HTERT RPE-1 (cell line): ENCODE data around the gene BCAT1.
"Not testable (repeated sequence)": the region's sequence is repeated elsewhere in the genome, so short reads cannot be mapped to it uniquely, and the experiment has no call there.

Source experiments
- in situ Hi-C: fragments of 300-500 bp; cut with MboI; formaldehyde crosslinking; loops from 4 replicates; pipeline ENCODE4 v1.14.3; 2020; ENCODE audit warnings: low sequenced_read_pairs

Gene BCAT1

DNA sequence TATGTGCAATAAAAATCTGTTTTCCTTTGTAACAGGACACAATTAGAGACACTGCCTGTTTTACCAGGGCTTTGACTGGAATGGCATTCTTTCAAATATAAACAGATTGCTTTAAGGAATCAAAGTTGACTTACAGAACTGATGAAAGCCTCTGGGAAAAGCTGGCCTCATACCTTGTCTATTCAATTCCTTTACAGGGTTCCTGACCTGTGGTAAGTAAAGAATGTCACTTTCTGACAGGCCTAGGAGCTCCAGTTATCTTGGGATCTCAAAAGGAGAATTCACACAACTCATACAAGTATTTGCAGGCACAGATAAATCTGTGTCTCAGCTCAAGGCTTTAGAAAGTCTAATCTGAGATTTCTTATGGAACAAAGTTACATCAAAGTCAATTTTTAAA lies 88.4 kb downstream of the BCAT1 start:
- in situ Hi-C loops, result no loop called here

DNA sequence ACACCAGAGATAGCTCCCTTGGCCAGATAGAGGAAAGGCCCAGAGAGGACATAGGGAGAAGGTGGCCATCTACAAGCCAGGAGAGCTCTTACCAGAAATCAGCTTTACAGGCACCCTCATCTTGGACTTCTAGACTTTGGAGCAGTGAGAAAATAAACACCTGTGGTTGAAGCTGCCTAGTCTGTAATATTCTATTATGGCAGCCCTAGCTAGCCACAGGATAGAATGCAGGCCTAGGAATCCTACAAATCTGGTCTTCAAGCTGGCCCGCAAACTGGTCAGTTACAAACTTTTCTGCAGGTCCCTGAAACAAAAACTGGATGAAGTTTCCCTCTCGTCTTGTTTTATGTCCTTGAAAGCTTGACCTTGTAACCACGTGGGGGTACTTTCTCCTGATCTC lies 92.4 kb downstream of the BCAT1 start:
- in situ Hi-C loops, result no loop called here

DNA sequence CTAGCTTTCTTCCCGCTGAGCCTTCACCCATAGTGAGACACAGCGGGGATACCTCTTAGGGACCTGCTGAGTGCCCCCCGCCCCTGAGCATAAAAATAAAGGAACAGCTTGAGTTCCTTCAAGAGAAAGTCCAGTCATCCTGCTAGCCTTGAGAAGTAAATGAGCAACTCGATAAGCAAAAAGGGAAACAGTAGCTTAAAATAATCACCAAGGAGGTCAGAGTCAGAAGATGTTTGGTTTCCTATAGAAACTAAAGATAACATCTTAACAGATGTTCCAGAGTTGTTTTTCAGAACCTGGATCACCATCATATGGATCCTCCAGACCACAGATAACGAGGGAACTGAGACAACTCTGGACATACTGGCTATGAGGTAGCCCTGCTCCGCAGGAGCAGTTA lies 94.0 kb downstream of the BCAT1 start:
- in situ Hi-C loops, result no loop called here

- in situ Hi-C loops, result no loop called here
Observed at GRCh38 chr12:24854017-24854416, 94.9 kb downstream of the BCAT1 start.

DNA sequence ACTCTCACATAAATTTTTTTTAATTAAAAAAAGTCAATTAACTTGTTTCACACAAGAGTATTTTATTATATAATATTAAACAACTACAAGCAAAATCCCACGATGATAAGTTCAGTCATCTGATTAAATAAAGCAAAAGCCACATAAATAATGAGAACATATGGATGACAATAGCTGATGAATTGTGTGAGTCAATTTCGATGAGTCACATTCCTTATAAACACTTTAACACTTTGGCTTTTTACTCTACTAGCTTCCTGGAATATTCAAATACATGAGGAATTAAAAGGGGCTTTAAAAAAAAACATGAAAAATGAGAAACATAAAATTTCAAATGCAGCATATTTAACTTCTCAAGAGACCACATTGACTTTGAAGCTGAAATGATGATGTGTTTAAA lies 95.3 kb downstream of the BCAT1 start:
- in situ Hi-C loops, result no loop called here

DNA sequence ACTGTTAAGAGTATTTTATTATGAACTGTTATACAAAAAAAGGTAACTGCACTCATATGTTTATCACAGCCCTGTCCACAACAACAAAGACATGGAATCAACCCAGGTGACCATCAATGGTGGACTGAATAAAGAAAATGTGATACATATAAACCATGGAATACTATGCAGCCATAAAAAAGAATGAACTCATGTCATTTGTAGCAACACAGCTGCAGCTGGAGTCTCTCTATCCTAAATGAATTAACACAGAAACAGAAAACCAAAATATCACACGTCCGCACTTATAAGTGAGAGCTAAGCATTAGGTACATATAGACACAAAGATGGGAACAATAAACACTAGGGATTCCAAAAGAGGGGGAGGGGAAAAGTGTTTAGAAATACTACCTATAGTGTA lies 95.8 kb downstream of the BCAT1 start:
- in situ Hi-C loops, result no loop called here

DNA sequence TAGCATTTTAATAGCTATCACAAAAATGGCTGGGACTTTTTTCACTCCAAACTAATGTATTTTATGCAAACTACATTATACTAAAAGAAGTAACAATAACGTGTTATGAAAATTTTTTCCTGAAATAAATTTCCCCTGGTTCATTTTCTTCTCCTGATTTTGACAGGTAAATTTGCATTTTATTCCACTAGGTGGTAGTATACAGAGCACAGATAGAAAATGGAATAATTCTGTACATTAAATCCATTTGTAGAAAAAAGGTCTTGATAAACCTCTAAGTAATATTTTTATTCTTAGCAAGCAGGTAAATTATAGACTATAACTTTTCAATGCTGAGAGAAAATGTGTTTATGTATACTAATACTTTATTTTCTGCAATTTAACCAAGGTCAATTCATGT lies 96.5 kb downstream of the BCAT1 start:
- in situ Hi-C loops, result no loop called here

GRCh38 chr12:24851883-24852282 lies 97.0 kb downstream of the BCAT1 start:
- in situ Hi-C loops, result not testable (repeated sequence)

GRCh38 chr12:24851341-24851740 lies 97.6 kb downstream of the BCAT1 start:
- in situ Hi-C loops, result no loop called here

- in situ Hi-C loops, result no loop called here
Observed at GRCh38 chr12:24850496-24850895, 98.4 kb downstream of the BCAT1 start.

- in situ Hi-C loops, result no loop called here
Observed at GRCh38 chr12:24848941-24849477, 99.9 kb downstream of the BCAT1 start.

DNA sequence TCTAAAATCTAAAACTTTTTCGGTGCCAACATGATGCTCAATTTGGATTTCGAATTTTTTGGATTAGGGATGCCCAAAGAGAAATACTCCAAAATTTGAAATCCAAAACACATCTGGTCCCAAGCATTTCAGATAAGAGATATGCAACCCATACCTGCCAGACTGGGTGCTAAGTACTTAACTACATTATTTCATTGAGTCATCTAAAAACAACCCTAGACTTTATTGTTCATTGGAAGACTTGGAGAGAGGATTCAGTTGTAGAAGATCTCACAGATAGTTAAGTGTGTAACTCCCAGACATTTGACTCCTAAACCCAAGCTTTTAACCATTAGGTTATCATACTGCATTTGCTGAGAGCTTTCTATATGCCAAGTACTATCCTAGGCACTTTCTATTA lies 102.2 kb downstream of the BCAT1 start:
- in situ Hi-C loops, result no loop called here

DNA sequence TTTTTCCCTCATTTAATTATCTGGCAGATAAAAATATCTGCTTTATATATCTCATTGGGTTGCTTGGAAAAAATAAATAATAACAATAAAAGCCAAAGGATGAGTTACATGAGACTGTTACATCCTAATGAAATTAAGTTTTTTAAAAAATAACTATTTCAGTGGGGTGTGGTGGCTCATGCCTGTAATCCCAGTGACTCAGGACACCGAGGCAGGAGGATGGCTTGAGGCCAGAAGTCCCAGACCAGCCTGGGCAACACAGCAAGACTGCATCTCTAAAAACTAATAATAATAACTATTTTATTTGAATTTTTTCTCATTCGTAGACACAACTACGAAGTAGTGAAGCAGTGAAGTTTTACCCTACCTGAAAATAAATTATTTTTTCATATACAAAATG lies 103.3 kb downstream of the BCAT1 start:
- in situ Hi-C loops, result no loop called here

- in situ Hi-C loops, result no loop called here
Observed at GRCh38 chr12:24840046-24840800, 108.7 kb downstream of the BCAT1 start.

DNA sequence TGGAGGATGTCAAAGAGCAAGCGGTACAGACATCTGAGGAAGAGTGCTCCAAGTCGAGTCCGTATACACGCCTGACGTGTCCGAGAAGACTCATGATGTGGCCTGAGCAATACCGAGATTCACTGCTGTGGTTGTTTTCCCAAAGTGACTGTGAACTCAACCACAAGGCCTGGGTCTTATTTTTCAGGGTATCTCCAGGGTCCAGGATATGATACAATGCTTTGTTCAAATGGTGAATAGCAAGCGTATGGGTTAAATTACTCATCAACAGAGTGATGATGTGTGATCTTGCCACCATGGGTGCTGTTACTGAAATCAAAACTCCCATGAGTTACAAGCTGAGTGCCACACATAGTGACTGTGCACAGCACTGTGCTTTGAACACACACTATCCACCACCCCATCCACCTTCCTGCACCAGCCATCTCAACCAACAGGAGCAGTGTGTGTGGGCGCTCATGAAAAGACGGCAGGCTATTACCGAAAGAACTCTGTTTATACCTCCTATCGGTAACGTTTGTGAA lies 109.6 kb downstream of the BCAT1 start:
- in situ Hi-C loops, result no loop called here

- in situ Hi-C loops, result no loop called here
Observed at GRCh38 chr12:24838531-24838950, 110.4 kb downstream of the BCAT1 start.

DNA sequence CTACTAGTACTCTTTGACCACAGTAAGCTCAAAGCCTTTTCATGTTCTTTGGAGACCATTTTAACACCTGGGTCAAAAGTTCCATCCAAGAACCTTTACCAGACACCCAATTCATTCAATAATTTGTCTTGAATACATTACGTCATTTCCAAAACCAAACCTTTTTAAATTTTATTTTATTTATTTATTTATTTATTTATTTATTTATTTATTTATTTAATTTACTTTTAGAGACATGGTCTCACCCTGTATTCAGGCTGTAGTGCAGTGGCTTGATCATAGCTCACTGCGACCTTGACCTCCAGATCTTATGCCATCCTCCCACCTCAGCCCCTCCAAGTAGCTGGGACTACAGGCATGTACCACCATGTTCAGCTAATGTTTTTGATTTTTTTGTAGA lies 113.5 kb downstream of the BCAT1 start:
- in situ Hi-C loops, result no loop called here

GRCh38 chr12:24833513-24833912 lies 115.4 kb downstream of the BCAT1 start:
- in situ Hi-C loops, result no loop called here

DNA sequence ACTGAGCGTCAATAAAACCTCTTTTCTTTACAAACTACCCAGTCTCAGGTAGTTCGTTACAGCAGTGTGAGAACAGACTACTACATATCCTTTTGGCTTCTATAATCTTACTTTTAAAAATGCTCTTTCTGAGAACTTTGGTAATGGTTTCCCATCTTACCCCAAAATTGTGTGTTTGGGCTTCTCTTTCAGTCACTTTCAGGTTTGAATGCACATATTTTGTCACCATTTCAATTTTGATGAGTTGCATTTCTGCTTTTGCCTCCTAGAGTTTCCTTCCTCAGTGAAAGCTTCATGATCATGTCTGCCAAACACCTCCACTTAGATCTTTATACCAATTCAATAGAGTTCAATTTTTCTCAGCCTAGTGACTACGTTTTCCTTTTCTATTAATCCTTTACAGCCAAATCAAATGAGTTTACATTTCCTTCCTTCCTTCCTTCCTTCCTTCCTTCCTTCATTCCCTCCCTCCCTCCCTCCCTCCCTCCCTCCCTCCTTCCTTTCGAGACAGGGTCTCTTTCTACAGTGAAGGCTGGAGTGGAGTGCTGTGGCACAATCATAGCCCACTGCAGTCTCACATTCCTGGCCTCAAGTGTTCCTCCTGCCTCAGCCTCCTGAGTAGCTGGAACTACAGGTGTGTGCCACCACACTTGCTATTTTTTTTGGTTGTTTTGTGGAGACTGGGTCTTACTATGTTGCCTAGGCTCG lies 124.9 kb downstream of the BCAT1 start:
- in situ Hi-C loops, result no loop called here

DNA sequence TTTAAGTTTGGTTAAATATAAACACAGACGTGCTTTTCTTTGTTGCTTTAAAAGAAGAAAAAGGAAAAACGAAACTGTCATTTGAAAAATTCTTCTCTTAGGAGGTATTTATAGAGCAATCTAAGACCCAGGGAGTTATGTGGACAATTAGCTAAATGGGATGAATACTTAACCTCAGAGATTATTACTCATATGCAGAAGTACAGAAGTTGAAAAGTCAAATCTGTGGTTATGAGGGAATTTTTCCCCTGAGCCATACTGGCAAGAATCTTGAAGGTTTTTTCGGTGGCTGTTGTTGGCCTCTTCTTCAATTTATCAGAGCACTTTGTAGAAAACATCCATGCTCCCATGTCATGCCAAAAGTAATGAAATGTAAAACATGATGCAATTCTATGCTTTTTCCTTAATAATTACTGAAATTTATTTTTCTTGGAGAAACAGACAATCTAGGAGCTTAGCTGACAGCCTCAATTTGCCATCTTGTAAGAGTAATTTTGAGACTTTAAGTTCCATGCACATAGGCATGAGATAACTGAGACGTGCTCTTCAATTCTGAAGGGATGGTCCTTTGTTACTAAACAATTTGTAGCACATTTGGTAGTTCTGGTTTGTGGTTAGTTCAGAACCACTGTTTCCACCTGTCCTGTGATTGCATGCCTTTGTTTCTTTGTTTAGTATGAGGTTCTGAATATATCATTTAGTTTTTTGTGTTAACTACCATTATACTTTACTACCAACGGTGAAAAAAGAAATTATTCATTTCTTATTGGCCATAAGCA lies 126.6 kb downstream of the BCAT1 start:
- in situ Hi-C loops, result no loop called here

DNA sequence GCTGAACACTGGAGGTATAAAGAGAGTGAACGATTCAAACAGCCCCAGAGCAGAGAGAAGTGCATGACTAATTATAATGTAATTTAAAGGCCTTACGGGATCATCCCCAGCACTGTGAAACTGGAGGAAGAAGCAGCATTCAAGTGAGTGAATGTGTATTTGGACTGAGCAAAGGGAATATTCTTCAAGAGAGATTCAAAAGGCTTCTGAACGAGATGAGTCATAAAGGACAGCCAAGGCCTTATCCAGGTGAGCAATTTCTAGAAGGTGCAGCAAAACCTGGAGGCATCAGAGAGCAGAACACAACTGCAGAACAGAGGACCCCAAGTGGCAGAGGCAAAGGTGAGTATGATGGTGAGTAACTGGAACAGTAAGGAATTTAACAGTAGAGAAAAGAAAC lies 127.2 kb downstream of the BCAT1 start:
- in situ Hi-C loops, result no loop called here
